Measurements from ENCODE around the gene TBC1D14.
"Not testable (repeated sequence)": the region's sequence is repeated elsewhere in the genome, so short reads cannot be mapped to it uniquely, and the experiment has no call there.

The TBC1D14 gene

DNA sequence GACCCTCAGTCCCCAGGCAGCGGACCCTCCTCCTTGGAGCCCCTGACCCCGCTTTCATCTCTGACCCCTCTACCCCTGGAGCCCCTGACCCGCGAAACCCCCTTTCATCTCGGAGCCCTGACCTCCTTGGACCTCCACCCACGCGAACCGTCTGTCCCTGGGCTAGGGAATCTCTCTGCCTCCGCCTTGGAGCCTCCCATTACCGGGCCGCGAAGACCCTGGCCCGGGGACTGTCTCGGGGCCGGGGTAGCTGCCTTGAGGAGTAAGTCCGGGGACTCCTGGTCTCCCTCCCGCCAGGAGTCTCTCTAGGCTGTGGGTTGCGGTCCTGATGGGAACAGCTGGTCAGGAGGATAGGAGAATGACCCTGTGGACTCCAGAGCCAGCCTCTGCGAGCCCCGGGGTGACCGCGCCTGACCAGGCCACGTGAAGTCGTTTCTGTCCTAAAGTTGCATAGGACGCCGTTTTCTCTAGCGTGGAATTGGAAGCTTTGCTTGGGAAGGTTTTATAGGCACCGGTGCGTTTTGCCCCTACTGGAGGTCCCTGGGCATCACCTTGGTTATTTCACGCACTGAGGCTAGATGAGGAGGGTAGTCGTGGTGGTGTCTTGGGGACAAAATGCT lies 824 bp downstream of the TBC1D14 start:
- Mint-ChIP-seq H3K4me1 (ENCODE audit: low read depth) (peaks cover 34% of the 10 kb centered on the region), H3K36me3 (ENCODE audit: low read depth) (peaks cover 2% of the 10 kb centered on the region), H3K27me3 (ENCODE audit: low read depth) (peaks cover 3% of the 10 kb centered on the region), H3K4me3 (peak overlapping the region; percentile 92), H3K9me3 (no peaks in the 10 kb centered on the region), H3K27ac (peak overlapping the region; percentile 89)
- DNase-seq (ENCODE audit: low spot score) = no peak

DNA sequence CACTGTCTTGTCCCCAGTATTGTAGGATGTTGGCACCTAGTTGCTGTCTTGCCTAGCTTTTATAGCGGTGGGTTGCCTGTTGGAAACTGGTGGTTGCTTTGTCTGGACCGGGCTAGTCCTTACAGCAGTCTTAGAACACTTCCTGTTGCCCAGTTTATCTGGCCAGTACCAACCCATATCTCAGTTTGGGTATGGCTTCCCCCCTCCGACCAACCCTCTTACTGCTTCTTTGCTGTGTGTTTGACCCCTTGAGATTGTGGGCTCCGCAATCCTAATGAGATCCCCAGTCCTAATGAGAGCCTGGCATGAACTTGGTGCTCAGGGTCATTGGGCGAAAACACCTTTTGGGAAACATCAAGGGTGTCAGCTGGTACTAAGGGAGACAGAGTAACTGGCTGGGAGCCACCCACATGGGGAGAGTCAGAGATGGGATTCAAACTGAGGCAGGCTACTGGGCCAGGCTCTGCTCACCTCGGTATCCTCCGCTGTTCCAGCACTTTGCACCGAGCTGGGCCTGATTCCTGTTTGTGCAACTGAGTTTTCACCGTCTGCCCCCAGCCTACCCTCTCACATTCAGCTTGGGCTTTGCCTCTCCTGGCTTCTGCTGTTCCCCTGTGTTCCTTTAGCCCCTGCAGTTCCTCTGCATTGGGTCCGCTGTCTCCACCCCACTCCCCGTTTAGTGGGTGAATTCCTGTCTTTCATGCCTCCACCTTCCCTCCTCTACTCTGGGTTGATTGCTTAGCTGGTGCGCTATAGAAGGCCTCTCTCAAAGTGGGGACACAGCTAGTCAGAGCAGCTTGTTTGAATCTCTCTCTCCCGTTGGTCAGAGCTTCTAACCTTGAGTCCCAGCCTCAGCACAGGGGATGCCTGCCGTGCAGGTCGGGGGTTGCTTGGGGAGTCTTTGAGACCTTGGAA lies 1.6 kb downstream of the TBC1D14 start:
- peaks cover 2% of the 10 kb centered on the region for H3K36me3 Mint-ChIP-seq (ENCODE audit: low read depth)
- DNase-seq (ENCODE audit: low spot score) = no peak
- peak overlapping the region; percentile 92 for H3K4me3 Mint-ChIP-seq
- H3K27me3 Mint-ChIP-seq (ENCODE audit: low read depth) = peaks cover 3% of the 10 kb centered on the region
- H3K27ac Mint-ChIP-seq = peak overlapping the region; percentile 89
- no peaks in the 10 kb centered on the region for H3K9me3 Mint-ChIP-seq
- peaks cover 36% of the 10 kb centered on the region for H3K4me1 Mint-ChIP-seq (ENCODE audit: low read depth)

DNA sequence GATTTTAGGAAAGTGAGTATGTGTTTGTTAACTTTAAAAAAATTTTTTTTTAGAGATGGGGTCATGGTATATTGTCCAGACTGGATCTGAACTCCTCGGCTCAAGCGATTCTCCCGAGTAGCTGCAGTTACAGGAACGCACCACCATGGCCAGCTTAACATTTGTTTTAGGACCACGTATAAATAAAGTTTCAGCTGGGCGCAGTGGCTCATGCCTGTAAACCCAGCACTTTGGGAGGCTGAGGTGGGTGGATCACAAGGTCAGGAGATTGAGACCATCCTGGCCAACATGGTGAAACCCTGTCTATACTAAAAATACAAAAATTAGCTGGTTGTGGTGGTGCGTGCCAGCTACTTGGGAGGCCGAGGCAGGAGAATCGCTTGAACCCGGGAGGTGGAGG lies 2.3 kb downstream of the TBC1D14 start:
- not testable (repeated sequence) for H3K36me3 Mint-ChIP-seq (ENCODE audit: low read depth); H3K27me3 Mint-ChIP-seq (ENCODE audit: low read depth); H3K4me3 Mint-ChIP-seq; H3K27ac Mint-ChIP-seq; DNase-seq (ENCODE audit: low spot score); H3K9me3 Mint-ChIP-seq
- peaks cover 43% of the 10 kb centered on the region for H3K4me1 Mint-ChIP-seq (ENCODE audit: low read depth)

DNA sequence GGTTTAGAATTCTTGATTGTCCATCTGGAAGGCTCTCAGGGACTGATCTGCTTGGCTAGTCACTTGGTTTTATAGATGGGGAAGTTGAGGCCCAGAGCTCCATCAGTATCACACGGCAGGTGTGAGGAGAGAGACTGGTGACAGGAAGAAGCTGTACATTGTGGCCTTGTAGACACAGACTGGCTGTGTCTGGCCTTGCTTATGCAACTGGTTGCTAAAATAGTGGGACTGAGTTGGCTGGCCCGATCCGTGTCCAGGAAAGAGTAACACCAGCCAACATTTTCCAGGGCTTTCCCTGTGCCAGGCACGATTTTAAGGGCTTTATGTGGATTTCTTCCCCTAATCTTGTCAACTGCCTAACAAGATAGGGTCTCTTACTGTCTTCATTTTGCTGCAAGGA lies 2.8 kb downstream of the TBC1D14 start:
- peaks cover 10% of the 10 kb centered on the region for H3K36me3 Mint-ChIP-seq (ENCODE audit: low read depth)
- H3K27ac Mint-ChIP-seq = no peak overlapping the region
- H3K4me3 Mint-ChIP-seq = peak overlapping the region; percentile 44
- DNase-seq (ENCODE audit: low spot score) = no peak
- H3K9me3 Mint-ChIP-seq = no peaks in the 10 kb centered on the region
- peaks cover 3% of the 10 kb centered on the region for H3K27me3 Mint-ChIP-seq (ENCODE audit: low read depth)
- peaks cover 48% of the 10 kb centered on the region for H3K4me1 Mint-ChIP-seq (ENCODE audit: low read depth)

DNA sequence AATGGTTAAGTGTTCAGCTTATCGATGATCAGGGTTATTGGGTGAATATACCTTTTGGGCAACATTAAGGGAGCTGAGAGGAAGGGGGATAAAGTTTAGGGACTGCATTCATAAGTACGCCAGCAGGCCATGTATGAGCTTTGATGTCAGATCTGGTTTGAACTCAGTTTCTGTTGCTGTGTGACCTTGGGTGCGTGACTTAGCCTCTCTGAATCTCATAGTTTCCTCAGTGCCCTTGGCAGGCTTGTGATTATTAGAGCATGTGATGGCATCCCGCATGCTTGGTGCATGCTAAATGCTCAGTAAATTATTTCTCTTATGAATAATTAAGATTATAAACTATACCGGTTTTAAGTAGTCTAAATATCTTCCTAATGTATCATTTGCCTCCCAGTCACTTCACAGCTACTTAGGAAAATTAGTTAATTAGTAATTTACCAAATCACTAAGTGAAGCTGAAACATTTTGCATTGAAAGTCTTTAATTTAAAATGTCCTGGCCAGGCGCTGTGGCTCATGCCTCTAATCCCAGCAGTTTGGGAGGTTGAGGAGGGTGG lies 3.8 kb downstream of the TBC1D14 start:
- peaks cover 10% of the 10 kb centered on the region for H3K36me3 Mint-ChIP-seq (ENCODE audit: low read depth)

DNA sequence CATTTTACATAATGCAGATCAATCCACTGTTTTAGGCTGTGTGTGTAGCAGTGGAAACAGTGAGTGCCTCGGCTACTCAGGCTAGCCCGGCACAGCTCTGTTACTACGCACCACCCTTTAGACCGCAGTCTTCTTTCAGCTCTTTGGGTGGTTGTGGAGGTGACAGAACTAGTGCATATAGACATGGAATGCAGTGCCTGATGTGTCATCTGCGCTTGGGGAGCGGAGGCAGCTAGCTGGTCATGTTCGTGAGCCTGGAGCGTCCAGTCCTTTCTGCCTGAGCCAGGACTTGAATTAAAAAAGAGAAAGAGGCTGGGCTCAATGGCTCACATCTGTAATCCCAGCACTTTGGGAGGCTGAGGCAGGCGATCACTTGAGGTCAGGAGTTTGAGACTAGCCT lies 4.8 kb downstream of the TBC1D14 start:
- Mint-ChIP-seq H3K4me1 (ENCODE audit: low read depth) (peaks cover 52% of the 10 kb centered on the region), H3K36me3 (ENCODE audit: low read depth) (peaks cover 10% of the 10 kb centered on the region), H3K9me3 (no peaks in the 10 kb centered on the region), H3K4me3 (no peak overlapping the region), H3K27me3 (ENCODE audit: low read depth) (no peaks in the 10 kb centered on the region), H3K27ac (no peak overlapping the region)
- DNase-seq (ENCODE audit: low spot score) = no peak

More for the DNA sequence above, 3.8 kb downstream of the TBC1D14 start:
- H3K9me3 Mint-ChIP-seq = no peaks in the 10 kb centered on the region
- DNase-seq (ENCODE audit: low spot score) = no peak
- H3K27ac Mint-ChIP-seq = no peak overlapping the region
- no peak overlapping the region for H3K4me3 Mint-ChIP-seq
- H3K27me3 Mint-ChIP-seq (ENCODE audit: low read depth) = no peaks in the 10 kb centered on the region
- peaks cover 52% of the 10 kb centered on the region for H3K4me1 Mint-ChIP-seq (ENCODE audit: low read depth)

DNA sequence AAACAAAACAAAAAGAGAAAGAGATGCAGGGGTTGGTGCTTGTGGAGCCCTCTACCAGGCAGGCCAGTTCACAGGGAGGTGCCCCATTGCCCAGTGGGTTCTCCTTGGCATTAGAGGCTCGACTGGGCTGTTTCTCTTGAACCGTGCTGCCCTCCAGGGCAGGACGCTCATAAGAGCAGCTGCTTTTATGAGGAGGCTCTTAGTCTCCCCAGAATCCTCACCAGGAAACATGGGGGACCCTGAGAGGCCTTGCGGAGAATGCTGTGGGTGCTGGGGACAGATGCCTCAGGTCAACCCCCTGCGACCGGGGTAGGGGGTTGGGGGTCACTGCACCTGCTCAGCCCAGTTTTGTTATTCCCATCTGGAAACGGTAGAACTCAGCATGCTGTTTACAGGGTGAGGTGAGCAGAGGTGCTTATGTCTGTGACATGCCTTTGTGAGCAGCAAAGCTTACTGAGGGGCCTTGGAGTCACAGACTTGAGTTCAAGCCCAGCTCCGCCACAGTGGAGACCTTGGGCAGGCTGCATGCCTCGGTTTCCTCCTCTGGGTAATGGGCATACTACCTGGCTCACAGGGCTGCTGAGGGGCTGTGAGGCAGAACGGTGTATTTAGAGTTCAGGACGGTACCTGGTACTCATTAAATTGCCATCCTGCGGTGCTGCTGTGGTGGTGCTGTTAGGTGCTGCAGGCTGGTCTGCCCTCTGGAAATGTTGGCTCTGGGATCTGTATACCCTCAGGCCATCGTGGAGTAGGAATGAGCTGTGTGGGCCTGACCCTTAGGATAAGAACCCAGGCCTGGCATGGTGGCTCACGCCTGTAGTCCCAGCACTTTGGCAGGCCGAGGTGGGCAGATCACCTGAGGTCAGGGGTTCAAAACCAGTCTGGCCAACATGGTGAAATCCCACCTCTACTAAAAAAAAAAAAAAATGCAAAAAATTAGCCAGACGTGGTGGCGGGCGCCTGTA lies 5.7 kb downstream of the TBC1D14 start:
- Mint-ChIP-seq H3K27ac (peak overlapping the region; percentile 31), H3K9me3 (no peaks in the 10 kb centered on the region), H3K36me3 (ENCODE audit: low read depth) (peaks cover 10% of the 10 kb centered on the region), H3K4me1 (ENCODE audit: low read depth) (peaks cover 55% of the 10 kb centered on the region), H3K27me3 (ENCODE audit: low read depth) (no peaks in the 10 kb centered on the region), H3K4me3 (no peak overlapping the region)
- DNase-seq (ENCODE audit: low spot score) = no peak

DNA sequence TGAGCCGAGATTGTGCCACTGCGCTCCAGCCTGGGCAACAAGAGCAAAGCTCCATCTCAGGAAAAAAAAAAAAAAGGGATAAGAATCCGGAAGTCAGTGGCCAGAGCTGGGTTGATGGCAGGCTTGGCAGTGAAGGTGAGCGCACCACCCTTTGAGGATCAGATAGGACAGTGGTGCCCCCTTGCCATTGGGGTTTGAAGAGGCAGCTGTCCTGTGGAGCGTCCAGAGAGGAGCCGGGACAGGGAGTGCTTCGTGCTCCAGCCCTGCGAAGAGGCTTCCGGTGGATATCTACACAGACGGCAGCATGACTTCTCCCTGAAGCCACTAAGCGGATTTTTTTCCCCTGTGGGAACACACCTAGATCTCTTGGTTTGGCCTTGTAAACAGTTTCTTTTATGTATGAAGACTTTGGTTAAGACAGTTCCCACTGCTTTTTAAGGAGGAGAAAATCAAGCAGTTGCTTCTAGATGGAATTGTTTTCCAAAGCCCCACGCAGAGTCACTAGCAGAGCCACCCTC lies 6.5 kb downstream of the TBC1D14 start:
- Mint-ChIP-seq H3K4me3 (peak overlapping the region; percentile 71), H3K27ac (peak overlapping the region; percentile 80), H3K9me3 (no peaks in the 10 kb centered on the region), H3K4me1 (ENCODE audit: low read depth) (peaks cover 50% of the 10 kb centered on the region), H3K36me3 (ENCODE audit: low read depth) (peaks cover 10% of the 10 kb centered on the region), H3K27me3 (ENCODE audit: low read depth) (no peaks in the 10 kb centered on the region)
- DNase-seq (ENCODE audit: low spot score) = no peak

DNA sequence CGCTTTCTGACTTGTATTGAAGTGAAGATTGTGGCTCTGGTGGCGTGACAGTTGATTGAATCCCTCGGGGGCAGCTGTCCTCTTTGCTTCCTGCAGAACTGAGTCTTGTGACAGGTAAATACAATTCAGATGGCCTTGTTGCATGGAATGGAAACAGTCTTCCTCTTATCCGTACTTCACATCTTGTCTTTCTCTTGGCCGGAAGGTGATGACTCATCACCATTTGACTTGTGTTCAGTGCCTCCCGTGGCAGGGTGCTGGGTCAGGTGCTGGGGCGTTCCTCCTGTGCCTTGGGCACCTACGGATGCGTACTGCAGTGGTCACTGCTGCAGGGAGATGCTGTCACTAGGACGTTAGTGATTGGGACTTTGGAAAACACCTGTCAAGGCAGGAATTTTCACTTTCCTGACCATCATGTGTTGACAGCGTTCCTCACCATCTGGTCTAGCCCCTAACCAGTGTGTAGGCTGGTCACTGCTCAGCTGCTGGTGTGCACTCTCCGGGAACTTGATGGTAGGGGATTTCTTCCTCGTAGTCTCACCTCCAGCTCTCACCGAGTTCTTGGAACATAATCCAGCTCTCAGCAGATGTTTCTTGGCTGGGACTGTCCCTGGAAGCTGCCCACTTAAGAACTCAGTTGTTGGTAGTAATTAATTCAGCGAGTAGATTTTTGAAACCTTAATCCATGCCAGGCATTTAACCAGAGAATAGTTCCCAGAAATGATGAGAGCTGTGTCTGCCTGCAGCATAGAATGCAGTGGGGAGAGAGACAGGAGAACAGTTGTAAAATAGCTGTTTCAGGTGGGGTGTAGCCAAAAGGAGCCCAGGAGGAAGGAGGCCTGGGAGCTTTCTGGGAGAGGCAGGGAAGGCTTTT lies 7.2 kb downstream of the TBC1D14 start:
- DNase-seq (ENCODE audit: low spot score) = peak; percentile 67
- Mint-ChIP-seq H3K36me3 (ENCODE audit: low read depth) (peaks cover 11% of the 10 kb centered on the region), H3K4me1 (ENCODE audit: low read depth) (peaks cover 47% of the 10 kb centered on the region), H3K9me3 (no peaks in the 10 kb centered on the region), H3K4me3 (peak overlapping the region; percentile 71), H3K27me3 (ENCODE audit: low read depth) (no peaks in the 10 kb centered on the region), H3K27ac (peak overlapping the region; percentile 80)

DNA sequence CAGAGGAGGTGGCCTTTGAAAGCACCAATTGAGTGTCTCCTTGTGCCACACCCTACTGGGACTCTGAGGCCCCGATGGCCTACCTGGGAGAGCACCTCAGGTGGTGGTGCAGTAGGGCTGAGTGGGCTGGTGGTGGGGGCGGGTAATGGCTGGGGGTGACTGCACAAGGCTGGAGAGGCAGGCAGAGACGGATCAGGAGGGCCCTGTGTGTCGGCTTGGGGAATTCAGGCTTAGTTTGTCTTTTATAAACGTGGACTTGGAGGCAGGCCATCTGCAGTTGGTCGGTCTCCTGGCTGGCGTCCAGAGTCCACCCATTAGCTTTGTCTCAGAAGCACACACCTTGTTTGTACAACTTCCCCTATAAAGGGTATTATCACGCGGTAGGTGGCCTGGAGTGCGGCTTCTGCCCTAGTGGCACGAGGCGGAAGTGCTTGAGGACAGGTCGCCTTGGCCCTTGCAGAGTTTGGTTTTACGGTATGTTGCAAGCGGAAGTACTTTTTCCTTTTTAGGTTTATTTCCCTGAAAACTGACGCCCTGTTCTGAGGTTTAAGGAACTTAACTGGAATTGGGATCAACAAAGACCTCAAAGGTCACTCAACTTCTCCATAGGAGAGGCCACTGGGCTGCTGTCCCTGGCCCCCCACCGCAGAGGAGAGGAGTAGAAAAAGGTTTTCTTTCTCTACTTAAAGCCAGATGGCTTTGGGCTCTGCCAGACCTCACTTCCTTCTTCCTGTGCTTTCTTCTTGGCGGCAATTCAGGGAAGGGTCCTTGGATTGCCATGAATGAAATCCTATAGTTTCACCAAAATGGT lies 8.0 kb downstream of the TBC1D14 start:
- peak overlapping the region; percentile 71 for H3K4me3 Mint-ChIP-seq

DNA sequence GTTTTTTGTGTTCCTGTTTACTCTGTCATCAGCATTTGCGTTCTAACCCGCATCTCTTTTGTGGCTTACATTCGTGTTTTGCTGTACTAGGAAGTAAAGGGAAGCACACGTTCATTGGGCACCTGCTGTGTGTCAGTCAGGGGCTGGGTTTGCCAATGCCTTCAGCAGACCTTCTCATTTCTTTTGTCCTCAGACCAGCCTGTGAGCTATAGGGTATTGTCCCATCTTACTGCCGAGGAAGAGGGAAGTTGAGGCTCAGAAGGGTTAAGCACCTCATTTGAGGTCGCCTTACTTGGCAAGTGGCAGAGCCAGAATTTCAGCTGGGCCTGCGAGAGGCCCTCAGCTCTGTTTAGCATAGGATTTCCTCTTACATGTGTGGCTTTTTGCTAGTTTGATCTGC lies 8.7 kb downstream of the TBC1D14 start:
- Mint-ChIP-seq H3K4me3 (peak overlapping the region; percentile 71), H3K4me1 (ENCODE audit: low read depth) (peaks cover 44% of the 10 kb centered on the region), H3K36me3 (ENCODE audit: low read depth) (peaks cover 17% of the 10 kb centered on the region), H3K27me3 (ENCODE audit: low read depth) (no peaks in the 10 kb centered on the region), H3K9me3 (no peaks in the 10 kb centered on the region), H3K27ac (peak overlapping the region; percentile 80)
- no peak for DNase-seq (ENCODE audit: low spot score)

More for the DNA sequence above, 8.0 kb downstream of the TBC1D14 start:
- Mint-ChIP-seq H3K27me3 (ENCODE audit: low read depth) (no peaks in the 10 kb centered on the region), H3K27ac (peak overlapping the region; percentile 80), H3K9me3 (no peaks in the 10 kb centered on the region), H3K4me1 (ENCODE audit: low read depth) (peaks cover 46% of the 10 kb centered on the region), H3K36me3 (ENCODE audit: low read depth) (peaks cover 13% of the 10 kb centered on the region)
- no peak for DNase-seq (ENCODE audit: low spot score)

DNA sequence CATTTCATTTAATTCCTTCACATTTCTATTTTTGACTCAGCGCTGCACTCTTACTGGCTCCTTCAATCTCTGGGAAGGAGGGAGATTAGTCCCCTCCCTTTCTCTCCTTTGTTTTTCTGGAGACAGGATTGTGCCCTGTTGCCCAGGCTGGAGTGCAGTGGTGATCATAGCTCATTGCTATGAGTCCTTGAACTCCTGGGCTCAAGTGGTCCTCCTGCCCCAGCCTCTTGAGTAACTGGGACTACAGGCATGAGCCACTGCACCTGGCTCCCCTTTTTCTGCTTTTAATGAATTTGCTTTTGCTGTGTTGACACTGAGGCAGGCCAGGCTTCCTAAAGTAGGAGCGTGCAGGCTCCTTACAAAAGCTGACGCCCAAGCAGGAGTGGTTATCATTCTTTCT lies 10.5 kb downstream of the TBC1D14 start:
- no peak overlapping the region for H3K4me3 Mint-ChIP-seq
- DNase-seq (ENCODE audit: low spot score) = no peak
- H3K27ac Mint-ChIP-seq = no peak overlapping the region
- no peaks in the 10 kb centered on the region for H3K9me3 Mint-ChIP-seq
- H3K4me1 Mint-ChIP-seq (ENCODE audit: low read depth) = peaks cover 49% of the 10 kb centered on the region
- H3K27me3 Mint-ChIP-seq (ENCODE audit: low read depth) = no peaks in the 10 kb centered on the region
- H3K36me3 Mint-ChIP-seq (ENCODE audit: low read depth) = peaks cover 31% of the 10 kb centered on the region
